IPS DF 6.9 (cell line): ENCODE results near the gene ANAPC2.

Experiments used
- DNase-seq: peaks from one replicate; pipeline ENCODE4 v3.0.0-alpha.2; 2013; ENCODE audit warnings: low read depth, low spot score
- H3K27ac ChIP-seq: one replicate; pipeline ENCODE4 v1.5.1; 2013; ENCODE audit warnings: low read length, control low read depth
- H3K27me3 ChIP-seq: 2 replicates; pipeline ENCODE4 v1.6.1; 2013; ENCODE audit warnings: mild to moderate bottlenecking, low read length; ENCODE audit not compliant: control insufficient read depth, insufficient read depth
- H3K36me3 ChIP-seq: 2 replicates; pipeline ENCODE4 v1.6.1; 2013; ENCODE audit warnings: low read length; ENCODE audit not compliant: control insufficient read depth, insufficient read depth
- H3K4me1 ChIP-seq: 2 replicates; pipeline ENCODE4 v1.6.1; 2013; ENCODE audit warnings: low read length; ENCODE audit not compliant: control insufficient read depth, insufficient read depth
- H3K4me3 ChIP-seq: 2 replicates; pipeline ENCODE4 v1.5.1; 2013; ENCODE audit warnings: mild to moderate bottlenecking, low read length
- H3K9me3 ChIP-seq: 2 replicates; pipeline ENCODE4 v1.6.1; 2013; ENCODE audit warnings: low read length, inconsistent platforms; ENCODE audit not compliant: control insufficient read depth, insufficient read depth
- WGBS: extraction: QIAGEN DNeasy Blood & Tissue Kit; methylation state at CpG from one replicate; pipeline ENCODE4 v1.1.7; 2013; ENCODE audit warnings: mixed read lengths, missing lambda C conversion rate; ENCODE audit not compliant: insufficient read length, insufficient coverage; 5-methylcytosine and 5-hydroxymethylcytosine counted together

Gene ANAPC2

GRCh38 chr9:137159105-137160053 lies 29.0 kb downstream of the ANAPC2 start:
- Histone ChIP-seq H3K27ac (no peak overlapping the region), H3K9me3 (no peaks in the 10 kb centered on the region), H3K4me1 (peaks cover 10% of the 10 kb centered on the region; the same call in 1 of the 2 replicates), H3K36me3 (no peaks in the 10 kb centered on the region; the same call in 1 of the 2 replicates), H3K4me3 (no peak overlapping the region), H3K27me3 (peaks cover 28% of the 10 kb centered on the region; the same call in 1 of the 2 replicates)
- DNase-seq, result no peak
- no CpG with 5 or more reads among the region's 14 CpGs for WGBS

GRCh38 chr9:137158625-137159024 lies 29.7 kb downstream of the ANAPC2 start:
- Histone ChIP-seq H3K36me3 (no peaks in the 10 kb centered on the region), H3K4me3 (no peak overlapping the region), H3K4me1 (peaks cover 10% of the 10 kb centered on the region; the same call in 1 of the 2 replicates), H3K27ac (no peak overlapping the region), H3K9me3 (no peaks in the 10 kb centered on the region), H3K27me3 (peaks cover 28% of the 10 kb centered on the region; the same call in 1 of the 2 replicates)
- no peak for DNase-seq
- WGBS, result no CpG with 5 or more reads among the region's 4 CpGs

GRCh38 chr9:137157618-137158415 lies 30.5 kb downstream of the ANAPC2 start:
- Histone ChIP-seq H3K27ac (no peak overlapping the region), H3K9me3 (no peaks in the 10 kb centered on the region), H3K4me3 (no peak overlapping the region), H3K27me3 (peaks cover 23% of the 10 kb centered on the region; the same call in 1 of the 2 replicates), H3K36me3 (no peaks in the 10 kb centered on the region), H3K4me1 (peaks cover 10% of the 10 kb centered on the region; the same call in 1 of the 2 replicates)
- no CpG with 5 or more reads among the region's 19 CpGs for WGBS
- no peak for DNase-seq

- peaks cover 19% of the 10 kb centered on the region; the same call in 1 of the 2 replicates for H3K27me3 ChIP-seq
- peaks cover 8% of the 10 kb centered on the region; the same call in 1 of the 2 replicates for H3K4me1 ChIP-seq
- H3K27ac ChIP-seq, result no peak overlapping the region
- peak overlapping the region; percentile 18; the same call in 1 of the 2 replicates for H3K4me3 ChIP-seq
- H3K36me3 ChIP-seq, result no peaks in the 10 kb centered on the region
- no peak for DNase-seq
- H3K9me3 ChIP-seq, result no peaks in the 10 kb centered on the region
- WGBS, result no CpG with 5 or more reads among the region's 65 CpGs
Observed at GRCh38 chr9:137156567-137157375, 31.6 kb downstream of the ANAPC2 start.

- H3K27me3 ChIP-seq, result peaks cover 8% of the 10 kb centered on the region; the same call in 1 of the 2 replicates
- no peak overlapping the region for H3K27ac ChIP-seq
- no peaks in the 10 kb centered on the region for H3K36me3 ChIP-seq
- DNase-seq, result no peak
- no peaks in the 10 kb centered on the region for H3K9me3 ChIP-seq
- H3K4me1 ChIP-seq, result peaks cover 4% of the 10 kb centered on the region; the same call in 1 of the 2 replicates
- no CpG with 5 or more reads among the region's 7 CpGs for WGBS
- H3K4me3 ChIP-seq, result no peak overlapping the region
Observed at GRCh38 chr9:137152844-137153405, 35.4 kb downstream of the ANAPC2 start.

GRCh38 chr9:137150617-137151457 lies 37.5 kb downstream of the ANAPC2 start:
- no peak for DNase-seq
- Histone ChIP-seq H3K4me3 (no peak overlapping the region), H3K27me3 (peaks cover 3% of the 10 kb centered on the region; the same call in 1 of the 2 replicates), H3K36me3 (no peaks in the 10 kb centered on the region), H3K27ac (no peak overlapping the region), H3K4me1 (peaks cover 3% of the 10 kb centered on the region; the same call in 1 of the 2 replicates), H3K9me3 (no peaks in the 10 kb centered on the region)
- WGBS, result no CpG with 5 or more reads among the region's 34 CpGs

GRCh38 chr9:137149942-137150616 lies 38.3 kb downstream of the ANAPC2 start:
- no peak overlapping the region for H3K27ac ChIP-seq
- DNase-seq, result no peak
- H3K4me3 ChIP-seq, result no peak overlapping the region
- peaks cover 3% of the 10 kb centered on the region; the same call in 1 of the 2 replicates for H3K4me1 ChIP-seq
- no peaks in the 10 kb centered on the region for H3K9me3 ChIP-seq
- H3K27me3 ChIP-seq, result no peaks in the 10 kb centered on the region; the same call in 1 of the 2 replicates
- WGBS, result no CpG with 5 or more reads among the region's 20 CpGs
- H3K36me3 ChIP-seq, result no peaks in the 10 kb centered on the region

GRCh38 chr9:137149363-137149762 lies 39.0 kb downstream of the ANAPC2 start:
- no peaks in the 10 kb centered on the region for H3K36me3 ChIP-seq
- no peaks in the 10 kb centered on the region for H3K9me3 ChIP-seq
- no peak overlapping the region for H3K27ac ChIP-seq
- no peak overlapping the region for H3K4me3 ChIP-seq
- DNase-seq, result no peak
- H3K4me1 ChIP-seq, result peaks cover 3% of the 10 kb centered on the region; the same call in 1 of the 2 replicates
- WGBS, result no CpG with 5 or more reads among the region's 5 CpGs
- no peaks in the 10 kb centered on the region for H3K27me3 ChIP-seq
